DND-41 (cell line): ENCODE measurements around the gene CMTM7.

Source experiments
- EZH2 ChIP-seq: IDR thresholded peaks from 3 replicates; pipeline ENCODE4 v1.6.1; 2012; ENCODE audit warnings: borderline replicate concordance, low read depth, mild to moderate bottlenecking, moderate library complexity, low read length, inconsistent platforms; ENCODE audit not compliant: severe bottlenecking
- TF ChIP-seq, protein P1 (sequence below): IDR thresholded peaks from 2 replicates; pipeline ENCODE4 v1.5.1; 2012; ENCODE audit warnings: borderline replicate concordance, low read length, moderate library complexity, mild to moderate bottlenecking; ENCODE audit not compliant: poor library complexity, severe bottlenecking; ENCODE audit errors: extremely low read depth

DNA sequence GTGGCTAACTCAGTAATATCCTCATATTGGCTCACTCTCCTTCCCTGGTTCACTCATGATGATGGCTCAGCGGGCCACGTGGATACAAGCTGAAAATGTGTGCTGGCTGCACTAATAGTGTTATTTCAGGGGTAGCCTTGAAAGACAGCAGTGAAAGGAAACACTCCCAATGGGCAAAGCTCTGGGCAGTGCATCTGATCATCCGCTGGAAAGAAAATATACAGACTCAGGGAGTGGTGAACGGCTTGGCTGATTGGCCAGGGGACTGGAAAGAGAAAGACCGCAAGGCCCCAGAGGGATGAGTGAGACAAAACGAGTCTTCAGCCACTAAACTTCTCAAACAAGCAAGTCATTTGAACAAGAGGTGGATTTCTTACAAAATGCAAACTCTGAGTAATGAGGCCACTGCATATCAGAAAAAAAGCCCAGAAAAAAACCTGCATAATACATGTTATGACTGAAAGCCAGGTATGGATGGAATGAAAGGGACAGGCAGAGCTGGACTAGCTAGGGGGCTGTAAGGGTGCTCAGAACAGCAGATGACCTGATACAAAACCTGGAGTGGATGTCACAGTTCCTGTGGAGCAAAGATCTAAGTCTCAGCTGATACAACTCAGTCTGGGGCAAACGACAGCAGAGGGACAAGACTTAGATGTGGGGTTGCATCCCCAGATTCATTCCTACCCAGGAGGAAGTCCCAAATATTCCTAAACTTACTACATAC is 77.7 kb downstream of the CMTM7 start:
- TF ChIP-seq, protein P1, sequence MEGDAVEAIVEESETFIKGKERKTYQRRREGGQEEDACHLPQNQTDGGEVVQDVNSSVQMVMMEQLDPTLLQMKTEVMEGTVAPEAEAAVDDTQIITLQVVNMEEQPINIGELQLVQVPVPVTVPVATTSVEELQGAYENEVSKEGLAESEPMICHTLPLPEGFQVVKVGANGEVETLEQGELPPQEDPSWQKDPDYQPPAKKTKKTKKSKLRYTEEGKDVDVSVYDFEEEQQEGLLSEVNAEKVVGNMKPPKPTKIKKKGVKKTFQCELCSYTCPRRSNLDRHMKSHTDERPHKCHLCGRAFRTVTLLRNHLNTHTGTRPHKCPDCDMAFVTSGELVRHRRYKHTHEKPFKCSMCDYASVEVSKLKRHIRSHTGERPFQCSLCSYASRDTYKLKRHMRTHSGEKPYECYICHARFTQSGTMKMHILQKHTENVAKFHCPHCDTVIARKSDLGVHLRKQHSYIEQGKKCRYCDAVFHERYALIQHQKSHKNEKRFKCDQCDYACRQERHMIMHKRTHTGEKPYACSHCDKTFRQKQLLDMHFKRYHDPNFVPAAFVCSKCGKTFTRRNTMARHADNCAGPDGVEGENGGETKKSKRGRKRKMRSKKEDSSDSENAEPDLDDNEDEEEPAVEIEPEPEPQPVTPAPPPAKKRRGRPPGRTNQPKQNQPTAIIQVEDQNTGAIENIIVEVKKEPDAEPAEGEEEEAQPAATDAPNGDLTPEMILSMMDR, result no peak
- TF ChIP-seq EZH2, result no peak
